ENCODE results near the gene KRT75.
"Not testable (repeated sequence)": the region's sequence is repeated elsewhere in the genome, so short reads cannot be mapped to it uniquely, and the experiment has no call there.

Gene KRT75

GRCh38 chr12:52434081-52434733, at the start of gene KRT75:
TSS of gene KRT75 (minus strand) at chr12:52434371. CDS start at chr12:52434304, 67 bp downstream.
- DNase-seq (ENCODE audit: low read depth), result no peak

- DNase-seq (ENCODE audit: low read depth), result no peak
These were observed 45.9 kb upstream of the KRT75 start for GRCh38 chr12:52480073-52480472.

GRCh38 chr12:52477651-52478050, 43.5 kb upstream of the KRT75 start:
- no peak for DNase-seq (ENCODE audit: low read depth)

GRCh38 chr12:52474212-52474611, 40.0 kb upstream of the KRT75 start:
- DNase-seq (ENCODE audit: low read depth), result no peak

GRCh38 chr12:52473768-52474167, 39.6 kb upstream of the KRT75 start, which contains the start of gene KRT6C:
TSS of gene KRT6C (minus strand) at chr12:52473805. CDS start at chr12:52473737, 68 bp downstream.
- DNase-seq (ENCODE audit: low read depth), result no peak

GRCh38 chr12:52469853-52470252, 35.7 kb upstream of the KRT75 start:
- no peak for DNase-seq (ENCODE audit: low read depth)

- DNase-seq (ENCODE audit: low read depth), result no peak
These were observed 30.7 kb upstream of the KRT75 start for GRCh38 chr12:52464897-52465296.

- no peak for DNase-seq (ENCODE audit: low read depth)
These were observed 27.5 kb upstream of the KRT75 start for GRCh38 chr12:52461693-52462092.

GRCh38 chr12:52458861-52459260, 24.7 kb upstream of the KRT75 start:
- DNase-seq (ENCODE audit: low read depth), result no peak

GRCh38 chr12:52455821-52456220, 21.6 kb upstream of the KRT75 start:
- DNase-seq (ENCODE audit: low read depth), result peak; percentile 50

GRCh38 chr12:52454411-52455201, 20.4 kb upstream of the KRT75 start:
- no peak for DNase-seq (ENCODE audit: low read depth)

GRCh38 chr12:52452101-52452500, 17.9 kb upstream of the KRT75 start, which contains the start of gene KRT6B:
TSS of gene KRT6B (minus strand) at chr12:52452146. CDS start at chr12:52452078, 68 bp downstream.
- no peak for DNase-seq (ENCODE audit: low read depth)

- no peak for DNase-seq (ENCODE audit: low read depth)
These were observed 14.1 kb upstream of the KRT75 start for GRCh38 chr12:52448228-52448627.

- DNase-seq (ENCODE audit: low read depth), result not testable (repeated sequence)
These were observed 13.0 kb upstream of the KRT75 start for GRCh38 chr12:52447196-52447595.

- no peak for DNase-seq (ENCODE audit: low read depth)
These were observed 12.3 kb upstream of the KRT75 start for GRCh38 chr12:52446367-52447045.

- DNase-seq (ENCODE audit: low read depth), result no peak
These were observed 11.7 kb upstream of the KRT75 start for GRCh38 chr12:52445876-52446275.

- no peak for DNase-seq (ENCODE audit: low read depth)
These were observed 10.8 kb upstream of the KRT75 start for GRCh38 chr12:52444647-52445595.

- DNase-seq (ENCODE audit: low read depth), result no peak
These were observed 9.8 kb upstream of the KRT75 start for GRCh38 chr12:52443966-52444365.

- peak; percentile 14 for DNase-seq (ENCODE audit: low read depth)
These were observed 8.5 kb upstream of the KRT75 start for GRCh38 chr12:52442600-52443061.

- DNase-seq (ENCODE audit: low read depth), result no peak
These were observed 7.2 kb upstream of the KRT75 start for GRCh38 chr12:52441320-52441911.

- peak; percentile 7 for DNase-seq (ENCODE audit: low read depth)
These were observed 6.7 kb upstream of the KRT75 start for GRCh38 chr12:52440821-52441319.
